ENCODE results near the gene NOD2. TPM values are rescaled to one million over a fixed set of nuclear protein-coding genes. Genes with fewer than 3 reads are reported as not detected.

Gene NOD2
- total RNA-seq, 1 donor from 2014 or later: 0.46 TPM

DNA sequence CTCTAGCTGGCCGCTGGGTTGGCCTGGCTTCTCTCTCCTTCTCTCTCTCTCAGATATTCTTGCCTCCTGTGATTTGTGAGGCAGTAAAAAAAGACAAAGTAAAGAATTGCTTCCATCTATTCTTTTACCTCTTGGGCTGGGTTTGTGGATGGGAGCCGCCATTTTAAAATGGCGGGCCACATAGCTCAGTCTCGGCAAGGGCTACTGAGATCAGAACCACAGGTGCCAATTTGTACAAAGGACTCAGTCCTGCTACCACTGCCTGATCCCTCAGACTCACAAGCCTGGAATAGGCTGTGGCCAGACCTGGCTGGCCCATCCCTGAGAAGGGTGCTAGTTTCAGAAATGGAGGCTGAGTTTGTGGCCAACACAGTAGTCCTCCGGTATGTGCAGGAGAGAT is 24.1 kb downstream of the NOD2 start:
- Histone ChIP-seq H3K27me3 (ENCODE audit: control insufficient read depth, insufficient read depth, low read length) (no peaks in the 10 kb centered on the region), H3K36me3 (ENCODE audit: control insufficient read depth, insufficient read depth, low read length) (no peaks in the 10 kb centered on the region), H3K4me3 (ENCODE audit: low read depth, low read length) (no peak overlapping the region)
- DNase-seq (ENCODE audit: low read depth): no peak
- TF ChIP-seq CTCF (IDR thresholded peaks at IDR 0.05; ENCODE audit: insufficient read depth, low read length, poor library complexity, severe bottlenecking): no peak

DNA sequence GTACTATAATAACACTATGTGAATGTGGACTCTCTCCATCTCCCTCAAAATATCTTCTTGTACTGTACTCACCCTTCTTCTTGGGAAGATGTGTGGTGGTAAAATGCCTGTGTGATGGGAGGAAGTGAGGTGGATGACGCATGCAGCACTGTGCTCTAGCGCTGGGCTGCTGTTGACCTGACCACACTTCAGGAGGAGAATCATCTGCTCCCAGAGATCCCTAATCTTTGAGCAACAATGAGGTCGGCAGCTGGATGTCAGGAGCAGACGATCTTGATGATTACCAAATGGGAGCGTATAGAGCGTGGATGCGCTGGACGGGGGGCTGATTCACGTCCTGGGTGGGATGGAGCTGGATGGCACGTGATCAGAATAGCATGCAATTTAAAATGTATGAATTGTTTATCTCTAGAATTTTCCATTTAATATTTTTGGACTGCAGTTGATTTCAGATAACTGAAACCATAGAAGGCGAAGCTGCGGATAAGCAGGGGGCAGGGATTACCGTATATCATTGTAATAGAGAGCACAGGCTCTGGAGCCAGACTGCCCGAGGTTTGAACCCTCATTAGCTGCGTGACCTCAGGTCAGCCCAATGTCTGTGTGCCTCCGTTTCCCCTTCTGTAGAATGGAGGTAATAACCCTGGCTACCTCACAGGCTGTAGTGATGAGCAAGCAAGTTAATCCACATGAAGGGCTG is 24.8 kb downstream of the NOD2 start:
- DNase-seq (ENCODE audit: low read depth): no peak

DNA sequence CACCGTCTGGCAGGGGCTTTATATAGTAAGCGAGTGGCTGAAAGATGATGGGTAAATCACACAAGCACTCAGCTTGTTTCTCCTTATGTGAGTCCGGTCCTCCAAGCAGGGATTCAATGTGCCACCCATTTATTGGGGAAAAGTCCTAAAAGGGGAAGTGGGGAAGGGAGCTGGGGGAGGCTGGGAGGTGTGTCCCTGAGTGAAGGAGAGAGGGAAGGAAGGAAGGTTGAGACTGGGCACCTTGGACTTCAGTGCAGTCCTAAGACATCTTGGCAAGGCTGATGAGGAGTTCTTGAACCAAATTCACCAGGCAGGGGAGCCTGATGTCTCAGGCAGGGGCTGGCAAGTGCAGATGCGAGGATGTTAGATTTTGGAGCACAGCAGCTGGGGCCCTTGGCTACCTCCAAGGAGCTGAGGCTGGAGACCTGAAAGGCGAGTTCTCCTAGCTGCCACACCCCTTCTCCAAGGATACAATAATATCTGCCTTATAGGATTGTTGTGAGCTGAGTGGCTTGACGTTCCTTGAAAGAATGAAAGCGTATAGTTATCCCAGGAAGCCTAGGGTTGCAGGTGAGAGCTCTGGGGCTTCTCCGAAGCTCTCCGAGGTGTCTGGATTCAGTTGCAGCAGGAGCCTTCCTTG is 25.5 kb downstream of the NOD2 start:
- Histone ChIP-seq H3K4me3 (ENCODE audit: low read depth, low read length) (no peak overlapping the region), H3K36me3 (ENCODE audit: control insufficient read depth, insufficient read depth, low read length) (no peaks in the 10 kb centered on the region), H3K27me3 (ENCODE audit: control insufficient read depth, insufficient read depth, low read length) (no peaks in the 10 kb centered on the region)
- no peak for DNase-seq (ENCODE audit: low read depth)
- TF ChIP-seq CTCF (IDR thresholded peaks at IDR 0.05; ENCODE audit: insufficient read depth, low read length, poor library complexity, severe bottlenecking): no peak

More for the DNA sequence above, 24.8 kb downstream of the NOD2 start:
- H3K4me3 ChIP-seq (ENCODE audit: low read depth, low read length): no peak overlapping the region
- TF ChIP-seq CTCF (IDR thresholded peaks at IDR 0.05; ENCODE audit: insufficient read depth, low read length, poor library complexity, severe bottlenecking): no peak
- H3K27me3 ChIP-seq (ENCODE audit: control insufficient read depth, insufficient read depth, low read length): no peaks in the 10 kb centered on the region
- no peaks in the 10 kb centered on the region for H3K36me3 ChIP-seq (ENCODE audit: control insufficient read depth, insufficient read depth, low read length)

DNA sequence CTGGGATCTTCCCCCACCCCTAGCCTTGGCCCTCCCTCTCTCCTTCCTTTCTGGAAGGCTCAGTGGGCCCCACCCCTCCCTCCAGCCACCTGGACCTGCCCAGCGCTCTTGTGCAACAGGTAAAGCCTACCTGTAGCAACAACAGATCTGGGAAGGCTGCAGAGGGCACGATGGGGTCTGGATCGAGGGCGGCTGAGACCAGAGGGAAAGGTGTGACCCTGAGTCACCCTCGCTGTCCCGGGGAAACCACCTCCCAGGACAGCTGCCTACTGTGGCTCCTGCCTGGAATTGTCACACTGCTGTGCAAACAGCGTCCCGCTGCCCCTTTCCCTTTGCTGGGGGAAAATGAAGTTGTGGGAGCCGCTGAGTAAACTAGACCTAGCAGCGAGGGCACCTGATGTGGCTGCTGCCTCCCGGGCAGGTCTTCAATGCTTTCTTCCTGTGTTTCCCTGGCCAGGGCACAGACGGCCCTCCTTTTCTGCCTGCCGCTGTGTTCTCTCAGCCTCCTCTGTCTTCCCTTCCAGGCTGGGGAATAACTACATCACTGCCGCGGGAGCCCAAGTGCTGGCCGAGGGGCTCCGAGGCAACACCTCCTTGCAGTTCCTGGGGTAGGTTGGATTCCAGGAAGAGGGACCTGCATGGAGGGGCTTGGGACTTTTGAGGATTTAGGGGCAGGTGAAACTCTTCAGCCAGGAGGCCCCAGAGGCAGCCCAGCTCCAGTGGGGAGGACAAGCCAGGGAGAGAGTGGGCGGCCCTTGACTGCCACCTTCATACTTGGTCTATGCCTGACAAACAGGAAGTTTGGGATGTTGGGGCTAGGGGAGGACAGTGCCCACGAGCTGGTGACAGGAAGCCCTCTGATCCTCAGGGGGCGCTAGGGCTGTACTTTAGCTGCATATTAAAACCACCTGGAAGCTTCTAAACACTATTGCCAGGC is 26.3 kb downstream of the NOD2 start:
- Histone ChIP-seq H3K27me3 (ENCODE audit: control insufficient read depth, insufficient read depth, low read length) (no peaks in the 10 kb centered on the region), H3K4me3 (ENCODE audit: low read depth, low read length) (no peak overlapping the region), H3K36me3 (ENCODE audit: control insufficient read depth, insufficient read depth, low read length) (no peaks in the 10 kb centered on the region)
- TF ChIP-seq CTCF (IDR thresholded peaks at IDR 0.05; ENCODE audit: insufficient read depth, low read length, poor library complexity, severe bottlenecking): no peak
- DNase-seq (ENCODE audit: low read depth): no peak

- DNase-seq (ENCODE audit: low read depth): no peak
- Histone ChIP-seq H3K36me3 (ENCODE audit: control insufficient read depth, insufficient read depth, low read length) (no peaks in the 10 kb centered on the region), H3K4me3 (ENCODE audit: low read depth, low read length) (no peak overlapping the region), H3K27me3 (ENCODE audit: control insufficient read depth, insufficient read depth, low read length) (no peaks in the 10 kb centered on the region)
- TF ChIP-seq CTCF (IDR thresholded peaks at IDR 0.05; ENCODE audit: insufficient read depth, low read length, poor library complexity, severe bottlenecking): no peak
These were observed 28.4 kb downstream of the NOD2 start for GRCh38 chr16:50721549-50722404.

Data from kidney epithelial cell (primary cell).